ENCODE measurements around the gene ATP8A2. TPM values are rescaled to one million over a fixed set of nuclear protein-coding genes. Genes with fewer than 3 reads are reported as not detected.

ATP8A2 gene
- total and polyA plus RNA-seq, 2 of the 8 experiments (the other 6 are each of a cell fraction or from before 2014, with no cell fraction given) = 2.4 to 8.3 TPM

DNA sequence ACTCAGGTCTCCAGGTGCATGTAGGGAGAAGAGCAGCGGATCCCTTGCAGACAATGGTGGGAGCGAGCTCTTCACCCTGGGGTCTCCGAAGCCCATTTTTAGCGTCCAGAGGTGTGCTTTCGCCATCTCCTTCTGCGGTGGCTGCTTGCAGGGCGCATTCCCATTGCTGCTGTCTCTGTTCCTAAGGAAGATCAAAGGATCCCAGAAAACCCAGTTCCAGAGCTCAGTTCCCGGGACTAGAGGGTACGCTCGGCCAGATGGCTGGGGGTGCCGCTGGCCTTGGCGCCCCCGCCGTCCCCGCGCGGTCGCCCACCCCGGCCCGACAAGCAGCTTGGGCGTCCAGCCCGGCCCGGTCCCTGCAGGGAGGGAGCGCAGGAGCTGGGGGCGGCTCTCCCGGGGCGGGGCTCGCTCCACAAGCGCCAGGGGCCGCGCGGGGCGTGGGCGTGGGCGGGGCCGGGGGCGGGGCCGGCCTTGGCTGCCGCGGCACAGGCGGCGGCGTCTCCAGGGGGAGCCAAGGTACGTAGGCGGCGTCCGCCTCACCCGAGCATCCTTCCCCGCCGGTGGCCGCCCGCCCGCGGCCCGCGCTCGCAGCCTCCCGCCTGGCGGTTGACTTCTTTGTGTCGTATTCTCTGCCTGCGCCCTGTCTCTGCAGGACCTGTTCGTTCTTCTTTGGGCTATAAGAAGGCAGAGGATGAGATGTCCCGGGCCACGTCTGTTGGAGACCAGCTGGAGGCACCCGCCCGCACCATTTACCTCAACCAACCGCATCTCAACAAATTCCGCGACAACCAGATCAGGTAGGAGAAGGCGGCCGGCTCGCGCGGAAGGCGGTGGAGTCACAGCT lies 96.8 kb downstream of the ATP8A2 start (continued):
- no peak for TF ChIP-seq CHD7 (IDR thresholded peaks at IDR 0.05; ENCODE audit: insufficient replicate concordance, low read length)
- TF ChIP-seq, protein P1, sequence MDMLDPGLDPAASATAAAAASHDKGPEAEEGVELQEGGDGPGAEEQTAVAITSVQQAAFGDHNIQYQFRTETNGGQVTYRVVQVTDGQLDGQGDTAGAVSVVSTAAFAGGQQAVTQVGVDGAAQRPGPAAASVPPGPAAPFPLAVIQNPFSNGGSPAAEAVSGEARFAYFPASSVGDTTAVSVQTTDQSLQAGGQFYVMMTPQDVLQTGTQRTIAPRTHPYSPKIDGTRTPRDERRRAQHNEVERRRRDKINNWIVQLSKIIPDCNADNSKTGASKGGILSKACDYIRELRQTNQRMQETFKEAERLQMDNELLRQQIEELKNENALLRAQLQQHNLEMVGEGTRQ (IDR thresholded peaks at IDR 0.05; ENCODE audit: low read length) = no peak
- no peak for TF ChIP-seq HDAC6 (IDR thresholded peaks at IDR 0.05; ENCODE audit: low read depth, low read length)
- no peak for TF ChIP-seq TCF12 (IDR thresholded peaks at IDR 0.05; ENCODE audit: low read depth, low read length)
- TF ChIP-seq JUN (IDR thresholded peaks at IDR 0.05; ENCODE audit: low read depth, low read length) = no peak
- no peak for TF ChIP-seq CTCF (IDR thresholded peaks at IDR 0.05; ENCODE audit: control extremely low read depth in 1 of 3, insufficient read depth in 1 of 3, low read depth in 1 of 3, low read length in 3 of 3)

Data from H1 (cell line).